Kidney (tissue), 14 donors: ENCODE results near the gene PLA2G2F. TPM values are rescaled to one million over a fixed set of nuclear protein-coding genes. Genes with fewer than 3 reads are reported as not detected.

Source experiments
- DNase-seq, 5 donors: peaks; one replicate each; pipeline ENCODE4 v3.0.0-alpha.2; 2013 to 2020
- FAIRE-seq: peaks from 2 replicates; lab custom pipeline; 2012; peaks lifted over from hg19 to GRCh38; lab: Jason Lieb, UNC
- H3K27ac ChIP-seq, 2 donors: one replicate each; pipeline ENCODE4 v1.7.0; 2013; ENCODE audit warnings: low read depth in 2 of 2, low read length in 2 of 2, inconsistent platforms in 1 of 2
- H3K27me3 ChIP-seq: one replicate; pipeline ENCODE4 v1.7.1; 2013; ENCODE audit warnings: low read length, inconsistent platforms; ENCODE audit not compliant: control insufficient read depth, insufficient read depth
- H3K36me3 ChIP-seq, 3 donors: one replicate each; pipeline versions ENCODE4 v1.7.0 to v1.7.1; 2013; ENCODE audit warnings: low read length in 3 of 3, control low read depth in 1 of 3, inconsistent platforms in 1 of 3; ENCODE audit not compliant: insufficient read depth in 3 of 3, control insufficient read depth in 2 of 3
- H3K4me1 ChIP-seq, 3 donors: one replicate each; pipeline versions ENCODE4 v1.7.0 to v1.7.1; 2013; ENCODE audit warnings: low read length in 3 of 3, inconsistent platforms in 1 of 3, low read depth in 1 of 3; ENCODE audit not compliant: control insufficient read depth in 2 of 3, insufficient read depth in 2 of 3
- H3K4me3 ChIP-seq, 3 donors: one replicate each; pipeline versions ENCODE4 v1.7.0 to v1.8.1; 2013; ENCODE audit warnings: low read length in 3 of 3, control low read depth in 1 of 3, inconsistent platforms in 1 of 3
- H3K9ac ChIP-seq, 3 donors: one replicate each; pipeline versions ENCODE4 v1.7.0 to v1.7.1; 2013; ENCODE audit warnings: low read length in 3 of 3, control low read depth in 1 of 3, inconsistent platforms in 1 of 3
- H3K9me3 ChIP-seq, 3 donors: one replicate each; pipeline versions ENCODE4 v1.7.0 to v1.7.1; 2013; ENCODE audit warnings: low read length in 3 of 3, control low read depth in 1 of 3, inconsistent platforms in 1 of 3; ENCODE audit not compliant: control insufficient read depth in 2 of 3, insufficient read depth in 1 of 3
- CTCF ChIP-seq: IDR thresholded peaks from 3 replicates; pipeline ENCODE4 v1.5.1; 2012; ENCODE audit warnings: mild to moderate bottlenecking, moderate library complexity, borderline replicate concordance; ENCODE audit not compliant: insufficient read depth; ENCODE audit errors: extremely low read depth
- intact Hi-C: fragments of 100-400 bp; cut with DNase I; formaldehyde crosslinking; loops from one replicate; pipeline ENCODE4 v1.11.1; 2022
- polyA plus RNA-seq: library from polyadenylated mRNA; stranded (reverse); fragments of 350-450 nt; fragmentation: Illumina TruSeq; extraction: RNeasy Lipid Tissue Mini Kit (QIAGEN cat#74804); gene quantifications from one replicate; pipeline ENCODE4 v1.2.3, GENCODE V29; 2014; ENCODE audit warnings: low read depth, low replicate concordance; ENCODE audit not compliant: insufficient read depth
- total RNA-seq: library from RNA; stranded (reverse); fragmentation: NEBNext Ultra II Directional; extraction: Animal tissue kit (Norgen Biotek cat#: 25700); gene quantifications from one replicate; pipeline ENCODE4 v1.2.1, GENCODE V29; 2021
- donor health status: control.
- donor health status: control.
- donor health status: control.
- donor health status: control.
- donor health status: control.
- donor health status: DM: yes; HTN: yes; CAD: no.
- donor health status: Normal renal cell carcinoma (clear cell type).

PLA2G2F gene
- total and polyA plus RNA-seq, 2 donors from 2014 or later, result not detected

- no peak for FAIRE-seq
- TF ChIP-seq CTCF, result no peak
Observed at GRCh38 chr1:20190256-20191160, 51.4 kb downstream of the PLA2G2F start.

DNA sequence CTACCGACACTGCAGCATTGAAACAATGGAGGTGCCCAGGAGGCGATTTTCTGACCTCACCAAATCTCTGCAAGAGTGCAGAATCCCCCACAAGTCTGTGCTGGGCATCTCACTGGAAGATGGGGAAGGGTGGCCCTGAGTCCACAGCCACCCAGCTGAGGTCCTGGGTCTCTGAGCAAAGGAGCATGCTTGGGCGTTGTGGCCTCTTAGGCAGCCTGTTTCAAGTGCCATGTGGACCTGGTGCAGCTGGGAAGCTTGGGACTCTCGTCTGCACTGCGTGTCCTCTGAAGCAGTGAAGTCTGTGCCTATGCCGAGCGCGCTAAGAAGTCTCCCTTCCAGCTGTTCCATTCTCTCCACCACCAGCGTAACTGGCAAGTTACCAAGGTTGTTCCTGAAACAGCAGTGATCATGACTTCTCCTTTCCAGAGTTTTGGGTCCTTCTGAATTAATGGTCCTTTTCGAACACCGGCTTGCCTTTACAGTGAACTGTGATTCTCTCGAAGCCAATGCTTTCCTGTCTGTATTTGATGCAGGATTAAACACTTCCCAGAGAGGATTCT, 52.2 kb downstream of the PLA2G2F start:
- no peak for FAIRE-seq
- TF ChIP-seq CTCF, result no peak

More at GRCh38 chr1:20190256-20191160, 51.4 kb downstream of the PLA2G2F start:
- H3K36me3 ChIP-seq, result no peaks in the 10 kb centered on the region
- peaks cover 0 to 11% (median 5%) of the 10 kb centered on the region in 3 donors for H3K4me1 ChIP-seq
- no peaks in the 10 kb centered on the region for H3K9me3 ChIP-seq
- no peaks in the 10 kb centered on the region for H3K27me3 ChIP-seq
- H3K9ac ChIP-seq, result no peak overlapping the region
- no peak overlapping the region for H3K4me3 ChIP-seq
- intact Hi-C loops, result no loop called here
- no peak overlapping the region for H3K27ac ChIP-seq
- no peak for DNase-seq

GRCh38 chr1:20192364-20192763, 53.2 kb downstream of the PLA2G2F start:
- intact Hi-C loops, result no loop called here

More for the DNA sequence above, 52.2 kb downstream of the PLA2G2F start:
- intact Hi-C loops, result no loop called here
- Histone ChIP-seq H3K9ac (no peak overlapping the region), H3K36me3 (no peaks in the 10 kb centered on the region), H3K4me3 (no peak overlapping the region), H3K9me3 (no peaks in the 10 kb centered on the region), H3K27ac (no peak overlapping the region), H3K27me3 (no peaks in the 10 kb centered on the region), H3K4me1 (peaks cover 0 to 8% (median 3%) of the 10 kb centered on the region in 3 donors)
- DNase-seq, result no peak

More at GRCh38 chr1:20192364-20192763, 53.2 kb downstream of the PLA2G2F start:
- Histone ChIP-seq H3K9ac (no peak overlapping the region), H3K4me3 (no peak overlapping the region), H3K4me1 (no peaks in the 10 kb centered on the region), H3K27me3 (no peaks in the 10 kb centered on the region), H3K27ac (no peak overlapping the region), H3K36me3 (no peaks in the 10 kb centered on the region), H3K9me3 (no peaks in the 10 kb centered on the region)
- TF ChIP-seq CTCF, result no peak
- no peak for FAIRE-seq
- DNase-seq, result no peak
